Lung (tissue), 12 donors: ENCODE results near the gene AP4E1. TPM values are rescaled to one million over a fixed set of nuclear protein-coding genes. Genes with fewer than 3 reads are reported as not detected.
A peak's percentile ranks its signal among the peaks of the same experiment; 100 is the strongest.

Experiments
- ATAC-seq: fragments of 200-7000 bp; cut with Tn5 transposase; one replicate; pipeline ENCODE4 v1.9.1; 2020; ENCODE audit warnings: moderate number of reproducible peaks; ENCODE audit not compliant: insufficient read depth, low FRiP score
- DNase-seq, 3 donors: peaks; one replicate each; pipeline ENCODE4 v3.0.0-alpha.2; 2013 to 2017
- H3K27ac ChIP-seq, 2 donors: one replicate each; pipeline ENCODE4 v1.5.1; 2013; ENCODE audit warnings: mild to moderate bottlenecking in 2 of 2, moderate library complexity in 2 of 2, control low read depth in 1 of 2, inconsistent platforms in 1 of 2, low read depth in 1 of 2, low read length in 1 of 2
- H3K27me3 ChIP-seq, 3 donors: one replicate each; pipeline ENCODE4 v1.5.1; 2013; ENCODE audit warnings: low read length in 2 of 3; ENCODE audit not compliant: control insufficient read depth in 3 of 3, insufficient read depth in 3 of 3
- H3K36me3 ChIP-seq, 4 donors: one replicate each; pipeline ENCODE4 v1.5.1; 2013; ENCODE audit warnings: low read length in 4 of 4, mild to moderate bottlenecking in 1 of 4, moderate library complexity in 1 of 4; ENCODE audit not compliant: control insufficient read depth in 4 of 4, insufficient read depth in 4 of 4
- H3K4me1 ChIP-seq, 5 donors: one replicate each; pipeline ENCODE4 v1.5.1; 2013; ENCODE audit warnings: low read length in 5 of 5, mild to moderate bottlenecking in 2 of 5, moderate library complexity in 1 of 5; ENCODE audit not compliant: control insufficient read depth in 5 of 5, insufficient read depth in 5 of 5
- H3K4me3 ChIP-seq: one replicate; pipeline ENCODE4 v1.5.1; 2013; ENCODE audit warnings: mild to moderate bottlenecking, control low read depth, moderate library complexity
- H3K9ac ChIP-seq, 2 donors: one replicate each; pipeline ENCODE4 v1.5.1; 2013; ENCODE audit warnings: low read length in 2 of 2, control low read depth in 1 of 2; ENCODE audit not compliant: insufficient read depth in 1 of 2
- H3K9me3 ChIP-seq, 4 donors: one replicate each; pipeline ENCODE4 v1.5.1; 2013; ENCODE audit warnings: low read length in 3 of 4, mild to moderate bottlenecking in 1 of 4, moderate library complexity in 1 of 4; ENCODE audit not compliant: control insufficient read depth in 4 of 4, insufficient read depth in 3 of 4
- WGBS, 2 donors: extraction: QIAGEN DNeasy Blood & Tissue Kit; methylation state at CpG; one replicate each; pipeline ENCODE4 v1.1.7; 2013; 5-methylcytosine and 5-hydroxymethylcytosine counted together
- polyA plus RNA-seq, 2 donors: library from polyadenylated mRNA; stranded (reverse); fragments of 200-250 nt; gene quantifications; one replicate each; pipeline ENCODE4 v1.2.1, GENCODE V29; 2013
- total RNA-seq, 2 donors: library from RNA; depleted of rRNA in 1 of 2; stranded (reverse); fragments of >200 nt in 1 of 2; gene quantifications; one replicate each; pipeline ENCODE4 v1.2.1, GENCODE V29; 2014 to 2021
- TF ChIP-seq, protein P1 (sequence below): IDR thresholded peaks from 2 replicates; pipeline ENCODE4 v1.5.1; 2012; ENCODE audit warnings: mild to moderate bottlenecking; ENCODE audit errors: control extremely low read depth, extremely low read depth
- donor health status: control.
- donor health status: control.
- donor health status: Bipolar disorder and iron deficiency.
- donor health status: healthy.
- donor health status: DM: yes; HTN: yes; CAD: no.

The AP4E1 gene
- total and polyA plus RNA-seq, 4 donors = 2.2 to 12.7 (median 6.7) TPM

DNA sequence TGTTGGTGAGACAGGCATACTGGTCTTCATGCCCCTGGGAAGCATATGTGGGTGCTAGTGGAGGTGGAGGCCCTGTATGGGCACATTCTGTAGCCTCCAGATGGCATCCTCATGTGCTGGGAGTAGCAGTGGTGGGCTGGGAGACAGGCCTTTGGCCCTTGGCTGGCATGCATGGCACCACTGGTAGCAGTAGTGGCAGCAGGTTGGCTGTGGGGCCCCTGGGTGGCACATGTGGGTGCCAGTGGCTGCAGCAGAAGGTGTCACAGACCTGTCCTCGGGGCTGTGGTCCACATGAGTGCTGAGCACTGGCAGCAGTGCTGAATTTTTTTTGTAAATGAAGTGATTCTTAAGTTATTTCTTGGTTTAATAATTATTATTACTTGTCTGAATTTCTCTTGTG, 115.0 kb downstream of the AP4E1 start:
- Histone ChIP-seq H3K4me3 (no peak overlapping the region), H3K36me3 (peaks cover 0 to 1% (median 0%) of the 10 kb centered on the region in 4 donors), H3K27ac (no peak overlapping the region), H3K4me1 (peaks cover 0 to 4% (median 0%) of the 10 kb centered on the region in 5 donors), H3K27me3 (no peaks in the 10 kb centered on the region), H3K9ac (no peak overlapping the region), H3K9me3 (peaks cover 0 to 2% (median 0%) of the 10 kb centered on the region in 4 donors)
- DNase-seq = no peak
- no peak for ATAC-seq
- TF ChIP-seq, protein P1, sequence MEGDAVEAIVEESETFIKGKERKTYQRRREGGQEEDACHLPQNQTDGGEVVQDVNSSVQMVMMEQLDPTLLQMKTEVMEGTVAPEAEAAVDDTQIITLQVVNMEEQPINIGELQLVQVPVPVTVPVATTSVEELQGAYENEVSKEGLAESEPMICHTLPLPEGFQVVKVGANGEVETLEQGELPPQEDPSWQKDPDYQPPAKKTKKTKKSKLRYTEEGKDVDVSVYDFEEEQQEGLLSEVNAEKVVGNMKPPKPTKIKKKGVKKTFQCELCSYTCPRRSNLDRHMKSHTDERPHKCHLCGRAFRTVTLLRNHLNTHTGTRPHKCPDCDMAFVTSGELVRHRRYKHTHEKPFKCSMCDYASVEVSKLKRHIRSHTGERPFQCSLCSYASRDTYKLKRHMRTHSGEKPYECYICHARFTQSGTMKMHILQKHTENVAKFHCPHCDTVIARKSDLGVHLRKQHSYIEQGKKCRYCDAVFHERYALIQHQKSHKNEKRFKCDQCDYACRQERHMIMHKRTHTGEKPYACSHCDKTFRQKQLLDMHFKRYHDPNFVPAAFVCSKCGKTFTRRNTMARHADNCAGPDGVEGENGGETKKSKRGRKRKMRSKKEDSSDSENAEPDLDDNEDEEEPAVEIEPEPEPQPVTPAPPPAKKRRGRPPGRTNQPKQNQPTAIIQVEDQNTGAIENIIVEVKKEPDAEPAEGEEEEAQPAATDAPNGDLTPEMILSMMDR = no peak
- 89 to 92% methylated on average over 1 of the region's 1 CpG for WGBS, 2 donors

DNA sequence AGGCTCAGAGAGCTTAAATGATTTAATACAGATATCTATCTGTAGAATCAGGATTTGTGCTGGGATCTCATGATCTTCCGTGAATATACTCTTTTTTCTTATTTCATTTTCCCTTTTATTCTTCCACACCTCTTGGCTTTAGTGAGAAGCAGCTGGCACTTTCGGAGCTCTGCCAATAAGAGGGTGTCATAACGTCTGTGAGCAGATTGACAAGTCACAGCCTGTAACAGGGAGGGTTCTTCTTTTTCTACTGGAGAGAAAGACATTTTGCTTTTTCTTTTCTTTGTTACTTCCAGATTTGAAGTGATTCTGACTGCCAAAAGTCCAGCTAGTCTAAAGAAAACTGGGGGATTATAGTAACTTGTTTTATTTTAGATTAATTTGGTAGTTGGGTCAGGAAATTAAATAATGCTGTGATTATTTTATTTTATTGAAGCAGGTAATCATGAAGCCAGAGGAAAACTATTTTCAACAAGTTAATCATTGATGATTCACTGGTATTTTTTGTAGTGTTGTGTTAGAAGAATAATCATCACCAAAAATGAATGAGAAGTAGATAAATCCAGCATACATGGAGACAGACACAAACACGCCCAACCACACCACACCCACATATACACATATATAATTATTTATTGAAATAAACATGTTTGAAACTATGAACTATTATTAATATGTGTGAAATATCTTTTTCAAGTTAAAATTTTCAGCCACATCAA, 116.4 kb downstream of the AP4E1 start:
- no peaks in the 10 kb centered on the region for H3K27me3 ChIP-seq
- 79 to 87% methylated on average over 4 of the region's 4 CpGs for WGBS, 2 donors
- H3K9me3 ChIP-seq = peaks cover 0 to 2% (median 0%) of the 10 kb centered on the region in 4 donors
- TF ChIP-seq, protein P1 = no peak
- peaks cover 0 to 1% (median 0%) of the 10 kb centered on the region in 4 donors for H3K36me3 ChIP-seq
- no peak overlapping the region for H3K27ac ChIP-seq
- DNase-seq = peak; percentile 35 to 61 (median 45)
- no peak for ATAC-seq
- no peak overlapping the region for H3K9ac ChIP-seq
- H3K4me3 ChIP-seq = no peak overlapping the region
- H3K4me1 ChIP-seq = peaks cover 0 to 4% (median 0%) of the 10 kb centered on the region in 5 donors

DNA sequence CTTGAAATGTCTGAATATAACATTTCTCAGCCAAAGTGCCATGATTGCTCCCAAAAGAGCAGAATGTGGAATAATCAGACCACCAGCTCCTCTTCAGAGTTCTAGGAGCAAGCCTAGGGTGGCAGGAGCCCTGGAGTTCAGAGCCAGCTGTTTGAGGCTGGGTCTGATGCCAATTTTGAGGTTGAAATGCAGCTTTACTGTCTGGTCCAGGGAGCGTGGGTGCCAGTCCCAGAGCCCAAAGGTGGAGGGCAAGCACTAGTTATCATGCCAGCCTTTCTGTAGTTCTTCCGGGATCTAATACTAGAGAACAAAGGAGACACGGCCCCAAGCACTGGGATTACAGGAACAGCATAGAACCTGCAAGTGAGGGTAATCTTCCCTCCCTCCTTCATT, 117.0 kb downstream of the AP4E1 start:
- Histone ChIP-seq H3K27me3 (no peaks in the 10 kb centered on the region), H3K9ac (no peak overlapping the region), H3K4me3 (no peak overlapping the region), H3K4me1 (peaks cover 0 to 4% (median 0%) of the 10 kb centered on the region in 5 donors), H3K27ac (no peak overlapping the region), H3K36me3 (peaks cover 0 to 1% (median 0%) of the 10 kb centered on the region in 4 donors), H3K9me3 (peaks cover 0 to 2% (median 0%) of the 10 kb centered on the region in 4 donors)
- ATAC-seq = no peak
- no peak for DNase-seq
- WGBS, 2 donors = 89 to 98% methylated on average over 3 of the region's 3 CpGs
- TF ChIP-seq, protein P1 = no peak
